ENCODE results near the gene TMEM255B.
A peak's percentile ranks its signal among the peaks of the same experiment; 100 is the strongest.

The TMEM255B gene

GRCh38 chr13:113759525-113760137, 605 bp downstream of the TMEM255B start:
- peak; percentile 12 for DNase-seq (ENCODE audit: extremely low spot score)
- TF ChIP-seq ELF4 (IDR thresholded peaks at IDR 0.05) (no peak), ARNT (IDR thresholded peaks at IDR 0.05) (no peak), L3MBTL2 (conservative IDR thresholded peaks at IDR 0.05) (peak; percentile 34)
- CTCF ChIA-PET, result no interaction called here
- POLR2A ChIA-PET, result no interaction called here

DNA sequence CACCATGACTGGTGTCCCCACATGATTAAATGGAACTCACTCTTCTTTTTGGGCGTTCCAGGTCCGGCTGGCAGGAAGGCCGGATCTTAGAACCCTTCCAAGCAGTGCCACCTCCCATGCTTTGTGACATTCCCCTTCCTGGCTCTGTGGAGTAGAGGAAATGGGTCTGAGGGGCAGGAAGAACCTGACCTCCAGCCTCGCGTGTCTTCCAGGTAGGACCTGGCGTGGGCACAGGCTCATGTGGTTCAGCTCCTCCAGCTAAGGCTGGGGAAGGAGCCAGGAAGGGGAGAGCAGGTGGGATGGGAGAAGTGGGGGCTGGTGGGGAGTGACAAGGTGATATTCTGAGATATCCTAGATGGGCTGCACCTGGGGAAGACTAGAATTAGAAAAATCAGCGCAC, 2.1 kb downstream of the TMEM255B start:
- ChIA-PET CTCF (no interaction called here), POLR2A (no interaction called here)
- TF ChIP-seq FOXM1 (IDR thresholded peaks at IDR 0.05; ENCODE audit: borderline replicate concordance), result no peak
- TF ChIP-seq ELF4 (IDR thresholded peaks at IDR 0.05), result no peak
- no peak for TF ChIP-seq LEF1 (IDR thresholded peaks at IDR 0.05; ENCODE audit: borderline replicate concordance)
- no peak for TF ChIP-seq BHLHE40 (IDR thresholded peaks at IDR 0.05; ENCODE audit: borderline replicate concordance)
- TF ChIP-seq SUZ12 (IDR thresholded peaks at IDR 0.05), result no peak
- TF ChIP-seq, protein P1, sequence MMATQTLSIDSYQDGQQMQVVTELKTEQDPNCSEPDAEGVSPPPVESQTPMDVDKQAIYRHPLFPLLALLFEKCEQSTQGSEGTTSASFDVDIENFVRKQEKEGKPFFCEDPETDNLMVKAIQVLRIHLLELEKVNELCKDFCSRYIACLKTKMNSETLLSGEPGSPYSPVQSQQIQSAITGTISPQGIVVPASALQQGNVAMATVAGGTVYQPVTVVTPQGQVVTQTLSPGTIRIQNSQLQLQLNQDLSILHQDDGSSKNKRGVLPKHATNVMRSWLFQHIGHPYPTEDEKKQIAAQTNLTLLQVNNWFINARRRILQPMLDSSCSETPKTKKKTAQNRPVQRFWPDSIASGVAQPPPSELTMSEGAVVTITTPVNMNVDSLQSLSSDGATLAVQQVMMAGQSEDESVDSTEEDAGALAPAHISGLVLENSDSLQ (IDR thresholded peaks at IDR 0.05), result no peak
- TF ChIP-seq NFRKB (IDR thresholded peaks at IDR 0.05), result no peak
- TF ChIP-seq SP1 (IDR thresholded peaks at IDR 0.05), result no peak
- no peak for TF ChIP-seq ZNF384 (IDR thresholded peaks at IDR 0.05)
- no peak for TF ChIP-seq ARNT (IDR thresholded peaks at IDR 0.05)
- no peak for TF ChIP-seq TARDBP (IDR thresholded peaks at IDR 0.05)
- TF ChIP-seq FOXK2 (IDR thresholded peaks at IDR 0.05), result no peak
- TF ChIP-seq HDGF (IDR thresholded peaks at IDR 0.05; ENCODE audit: borderline replicate concordance), result no peak
- TF ChIP-seq FOXA1 (IDR thresholded peaks at IDR 0.05), result no peak
- no peak for DNase-seq (ENCODE audit: extremely low spot score)

DNA sequence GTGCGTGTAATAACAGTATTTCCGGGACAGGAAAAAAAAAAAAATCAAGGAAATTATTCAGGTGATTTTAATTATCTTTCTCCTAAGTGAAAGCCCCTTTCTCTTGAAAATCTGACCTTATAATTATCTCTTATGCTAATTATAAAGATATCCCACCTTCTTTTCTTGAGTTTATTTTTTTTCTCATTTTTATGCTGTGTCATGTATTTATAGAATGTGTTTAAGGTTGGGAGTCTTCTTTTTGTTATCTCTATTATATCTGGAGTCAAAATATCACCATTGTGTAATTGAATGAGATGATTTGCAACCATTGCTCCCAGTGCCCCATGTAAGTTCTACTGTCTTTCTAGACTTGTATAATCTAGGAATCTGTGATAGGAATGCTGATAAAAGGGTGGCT, 3.0 kb downstream of the TMEM255B start:
- CTCF ChIA-PET, result no interaction called here
- TF ChIP-seq LEF1 (IDR thresholded peaks at IDR 0.05; ENCODE audit: borderline replicate concordance) (no peak), CTBP1 (IDR thresholded peaks at IDR 0.05; ENCODE audit: borderline replicate concordance) (no peak), TARDBP (IDR thresholded peaks at IDR 0.05) (no peak), ELF4 (IDR thresholded peaks at IDR 0.05) (no peak), FOXK2 (IDR thresholded peaks at IDR 0.05) (no peak), ZNF384 (IDR thresholded peaks at IDR 0.05) (no peak), ARNT (IDR thresholded peaks at IDR 0.05) (no peak), L3MBTL2 (conservative IDR thresholded peaks at IDR 0.05) (no peak), FOXA1 (IDR thresholded peaks at IDR 0.05) (no peak)
- TF ChIP-seq, protein P1 (IDR thresholded peaks at IDR 0.05), result no peak
- POLR2A ChIA-PET, result no interaction called here
- DNase-seq (ENCODE audit: extremely low spot score), result no peak

- POLR2A ChIA-PET, result no interaction called here
- CTCF ChIA-PET, result no interaction called here
- no peak for TF ChIP-seq CTBP1 (IDR thresholded peaks at IDR 0.05; ENCODE audit: borderline replicate concordance)
- DNase-seq (ENCODE audit: extremely low spot score), result no peak
Measured at GRCh38 chr13:113762538-113762937, 3.5 kb downstream of the TMEM255B start.

- ChIA-PET POLR2A (no interaction called here), CTCF (no interaction called here)
- no peak for DNase-seq (ENCODE audit: extremely low spot score)
- TF ChIP-seq HDGF (IDR thresholded peaks at IDR 0.05; ENCODE audit: borderline replicate concordance), result no peak
- TF ChIP-seq ARNT (IDR thresholded peaks at IDR 0.05), result no peak
- TF ChIP-seq, protein P1 (IDR thresholded peaks at IDR 0.05), result no peak
- TF ChIP-seq TARDBP (IDR thresholded peaks at IDR 0.05), result no peak
- no peak for TF ChIP-seq L3MBTL2 (conservative IDR thresholded peaks at IDR 0.05)
- no peak for TF ChIP-seq SUZ12 (IDR thresholded peaks at IDR 0.05)
- TF ChIP-seq BHLHE40 (IDR thresholded peaks at IDR 0.05; ENCODE audit: borderline replicate concordance), result no peak
- TF ChIP-seq FOXK2 (IDR thresholded peaks at IDR 0.05), result no peak
- TF ChIP-seq ELF4 (IDR thresholded peaks at IDR 0.05), result no peak
- no peak for TF ChIP-seq LEF1 (IDR thresholded peaks at IDR 0.05; ENCODE audit: borderline replicate concordance)
- TF ChIP-seq ZNF384 (IDR thresholded peaks at IDR 0.05), result no peak
- TF ChIP-seq SP1 (IDR thresholded peaks at IDR 0.05), result no peak
Measured at GRCh38 chr13:113763254-113763653, 4.2 kb downstream of the TMEM255B start.

DNA sequence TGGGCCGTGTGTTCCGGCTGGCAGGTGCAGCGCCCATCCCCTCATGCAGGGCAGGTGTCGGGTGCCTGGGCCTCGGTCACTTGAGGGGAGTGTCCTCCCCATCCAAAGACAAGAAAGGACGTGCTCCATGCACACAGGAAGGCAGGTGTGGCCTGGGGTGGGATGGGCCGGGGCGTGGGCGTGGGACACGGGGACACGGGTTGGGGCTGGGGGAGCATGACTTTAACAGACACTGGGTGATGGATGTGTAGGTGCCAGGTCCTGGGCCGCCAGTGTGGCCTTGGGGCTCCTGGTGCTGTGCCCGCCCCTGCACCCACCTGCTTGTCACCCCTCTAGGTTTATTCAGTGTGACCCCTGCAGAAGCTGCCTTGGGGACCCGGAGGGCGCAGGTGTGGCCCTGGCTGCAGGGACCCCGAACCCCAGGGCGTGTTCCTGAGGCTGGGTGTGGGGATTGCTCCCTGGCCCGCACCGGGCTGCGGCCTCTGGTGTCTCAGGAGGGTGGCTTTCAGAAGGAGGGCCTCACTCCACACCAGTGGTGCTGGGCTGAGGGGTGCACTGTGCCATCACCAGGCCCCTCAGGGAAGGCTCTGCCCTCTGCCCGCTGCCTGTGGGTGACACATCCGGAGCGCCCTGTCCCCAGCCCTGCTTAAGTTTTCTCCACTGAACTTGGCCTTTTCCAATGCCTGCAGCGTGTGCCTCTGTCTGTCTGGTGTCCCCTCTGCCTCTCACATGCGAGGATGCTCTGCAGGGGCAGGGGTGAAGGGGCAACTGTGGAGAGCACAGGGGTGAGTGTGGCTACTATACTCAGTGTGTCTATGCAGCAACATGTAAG, 5.2 kb downstream of the TMEM255B start:
- no peak for TF ChIP-seq ELF4 (IDR thresholded peaks at IDR 0.05)
- no peak for TF ChIP-seq NFRKB (IDR thresholded peaks at IDR 0.05)
- TF ChIP-seq FOXA1 (IDR thresholded peaks at IDR 0.05), result no peak
- no peak for TF ChIP-seq HDGF (IDR thresholded peaks at IDR 0.05; ENCODE audit: borderline replicate concordance)
- TF ChIP-seq L3MBTL2 (conservative IDR thresholded peaks at IDR 0.05), result no peak
- TF ChIP-seq BHLHE40 (IDR thresholded peaks at IDR 0.05; ENCODE audit: borderline replicate concordance), result no peak
- TF ChIP-seq SP1 (IDR thresholded peaks at IDR 0.05), result no peak
- no peak for TF ChIP-seq CTBP1 (IDR thresholded peaks at IDR 0.05; ENCODE audit: borderline replicate concordance)
- no peak for TF ChIP-seq ARNT (IDR thresholded peaks at IDR 0.05)
- no peak for TF ChIP-seq FOXK2 (IDR thresholded peaks at IDR 0.05)
- no peak for TF ChIP-seq FOXM1 (IDR thresholded peaks at IDR 0.05; ENCODE audit: borderline replicate concordance)
- TF ChIP-seq, protein P1 (IDR thresholded peaks at IDR 0.05), result no peak
- TF ChIP-seq LEF1 (IDR thresholded peaks at IDR 0.05; ENCODE audit: borderline replicate concordance), result no peak
- no peak for TF ChIP-seq SUZ12 (IDR thresholded peaks at IDR 0.05)
- no peak for TF ChIP-seq ZNF384 (IDR thresholded peaks at IDR 0.05)
- TF ChIP-seq TARDBP (IDR thresholded peaks at IDR 0.05), result no peak
- DNase-seq (ENCODE audit: extremely low spot score), result no peak
- CTCF ChIA-PET, result no interaction called here
- POLR2A ChIA-PET, result no interaction called here
